T-cell (primary cell): Measurements from ENCODE around the gene KCNH2. TPM values are rescaled to one million over a fixed set of nuclear protein-coding genes. Genes with fewer than 3 reads are reported as not detected.

Experiments used
- ATAC-seq, 4 experiments: fragments of 200-7000 bp in 3 of 4; fragments of 150-1000 bp in 1 of 4; cut with Tn5 transposase; replicated peaks in 1 of 4; 1 replicate in 3 of 4; 2 replicates in 1 of 4; pipeline ENCODE4 v1.10.0; 2021; ENCODE audit warnings: moderate library complexity in 3 of 4, mild to moderate bottlenecking in 2 of 4, moderate number of reproducible peaks in 1 of 4
- CTCF ChIA-PET, 2 donors: fragments of 300-600 bp; sonication (Branson Sonifier 250); formaldehyde crosslinking; loops; one replicate each; lab custom pipeline; 2022; ENCODE audit warnings: antibody characterized with exemption in 2 of 2; lab: Charles Lee
- POLR2A ChIA-PET, 2 donors: fragments of 300-600 bp; sonication (Branson Sonifier 250); formaldehyde crosslinking; loops; one replicate each; lab custom pipeline; 2022; ENCODE audit warnings: antibody characterized with exemption in 2 of 2; lab: Charles Lee
- DNase-seq, 35 experiments: peaks; one replicate each; pipeline versions ENCODE4 v3.0.0 to v3.0.0-alpha.2; 2013 to 2023
- H3K27ac ChIP-seq: one replicate; pipeline ENCODE4 v1.5.1; 2013; ENCODE audit warnings: low read length
- H3K27me3 ChIP-seq, 2 experiments: replicated peaks in 1 of 2; 1 replicate in 1 of 2; 2 replicates in 1 of 2; pipeline versions ENCODE4 v1.6.1 to v1.7.0; 2013; ENCODE audit warnings: low read length in 1 of 2, mixed read lengths in 1 of 2; ENCODE audit not compliant: control insufficient read depth in 2 of 2, insufficient read depth in 2 of 2; ENCODE audit errors: extremely low read depth in 1 of 2
- H3K36me3 ChIP-seq, 2 donors: 1 replicate in 1 of 2; 2 replicates in 1 of 2; pipeline versions ENCODE4 v1.6.1 to v1.7.0; 2013; ENCODE audit warnings: low read length in 1 of 2; ENCODE audit not compliant: control insufficient read depth in 2 of 2, insufficient read depth in 1 of 2; ENCODE audit errors: extremely low read depth in 1 of 2
- H3K4me1 ChIP-seq, 2 experiments: 1 replicate in 1 of 2; 2 replicates in 1 of 2; pipeline versions ENCODE4 v1.6.1 to v1.7.0; 2013; ENCODE audit warnings: low read length in 2 of 2, mixed read lengths in 1 of 2; ENCODE audit not compliant: insufficient read depth in 2 of 2, control insufficient read depth in 1 of 2; ENCODE audit errors: extremely low read depth in 1 of 2
- H3K4me3 ChIP-seq, 2 donors: 1 replicate in 1 of 2; 2 replicates in 1 of 2; pipeline versions ENCODE4 v1.5.1 to v1.7.0; 2013; ENCODE audit warnings: mild to moderate bottlenecking in 2 of 2, low read length in 1 of 2, moderate library complexity in 1 of 2; ENCODE audit not compliant: control insufficient read depth in 1 of 2; ENCODE audit errors: extremely low read depth in 1 of 2
- H3K9me3 ChIP-seq: 2 replicates; pipeline ENCODE4 v1.7.0; 2013
- H3K27ac Mint-ChIP-seq, 2 donors: one replicate each; pipeline ENCODE4 v1.8.0; 2020 to 2021; ENCODE audit warnings: mild to moderate bottlenecking in 2 of 2, mixed read lengths in 2 of 2
- H3K27me3 Mint-ChIP-seq, 2 donors: one replicate each; pipeline ENCODE4 v1.8.0; 2021 to 2022; ENCODE audit warnings: mixed read lengths in 2 of 2
- H3K36me3 Mint-ChIP-seq: one replicate; pipeline ENCODE4 v1.8.0; 2021; ENCODE audit warnings: mixed read lengths
- H3K4me1 Mint-ChIP-seq, 3 donors: one replicate each; pipeline ENCODE4 v1.8.0; 2020 to 2022; ENCODE audit warnings: mixed read lengths in 3 of 3, mild to moderate bottlenecking in 1 of 3
- H3K4me3 Mint-ChIP-seq, 3 donors: one replicate each; pipeline ENCODE4 v1.8.0; 2020 to 2022; ENCODE audit warnings: mild to moderate bottlenecking in 3 of 3, mixed read lengths in 3 of 3, moderate library complexity in 3 of 3
- H3K9me3 Mint-ChIP-seq, 3 donors: one replicate each; pipeline ENCODE4 v1.8.0; 2020 to 2022; ENCODE audit warnings: mixed read lengths in 3 of 3
- WGBS: methylation state at CpG from one replicate; pipeline ENCODE4 v1.1.5; 2013; ENCODE audit warnings: missing lambda C conversion rate; ENCODE audit not compliant: insufficient coverage; 5-methylcytosine and 5-hydroxymethylcytosine counted together
- total RNA-seq, 35 experiments: library from RNA in 6 of 35; stranded (reverse) in 6 of 35; fragments of 120-200 nt in 1 of 35; gene quantifications; one replicate each; pipeline versions ENCODE4 v1.2.1 to v1.2.4 and lab custom pipeline; 2013 to 2026

The KCNH2 gene
- total RNA-seq, 5 donors from 2014 or later (not counting 1 experiment from before 2014, with no cell fraction given) = 2.9 to 4.6 (median 3.0) TPM

DNA sequence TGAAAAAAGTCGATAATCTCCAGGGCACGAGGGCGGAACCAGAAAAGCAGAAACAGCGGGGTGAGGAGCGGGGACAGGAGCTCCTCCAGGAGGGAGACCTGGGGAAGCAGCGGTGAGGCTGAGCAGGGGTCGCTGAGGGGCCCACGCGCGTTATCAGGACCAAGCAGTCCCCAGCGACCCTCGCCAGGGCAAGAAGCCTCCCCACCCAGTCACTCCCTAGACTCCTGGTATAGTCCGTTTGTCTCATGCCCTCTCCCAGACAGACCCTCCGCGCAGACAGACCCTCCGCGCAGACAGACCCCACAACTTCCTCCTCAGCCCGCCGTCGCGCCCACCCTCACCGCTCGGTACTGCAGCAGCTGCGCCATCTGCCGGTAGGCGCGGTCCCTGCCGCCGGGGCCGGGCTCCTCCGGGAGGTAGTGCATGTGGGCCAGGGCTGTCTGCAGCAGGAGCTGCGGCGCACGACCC, 39.9 kb upstream of the KCNH2 start:
- H3K27ac Mint-ChIP-seq = peak overlapping the region; percentile 63 to 98

DNA sequence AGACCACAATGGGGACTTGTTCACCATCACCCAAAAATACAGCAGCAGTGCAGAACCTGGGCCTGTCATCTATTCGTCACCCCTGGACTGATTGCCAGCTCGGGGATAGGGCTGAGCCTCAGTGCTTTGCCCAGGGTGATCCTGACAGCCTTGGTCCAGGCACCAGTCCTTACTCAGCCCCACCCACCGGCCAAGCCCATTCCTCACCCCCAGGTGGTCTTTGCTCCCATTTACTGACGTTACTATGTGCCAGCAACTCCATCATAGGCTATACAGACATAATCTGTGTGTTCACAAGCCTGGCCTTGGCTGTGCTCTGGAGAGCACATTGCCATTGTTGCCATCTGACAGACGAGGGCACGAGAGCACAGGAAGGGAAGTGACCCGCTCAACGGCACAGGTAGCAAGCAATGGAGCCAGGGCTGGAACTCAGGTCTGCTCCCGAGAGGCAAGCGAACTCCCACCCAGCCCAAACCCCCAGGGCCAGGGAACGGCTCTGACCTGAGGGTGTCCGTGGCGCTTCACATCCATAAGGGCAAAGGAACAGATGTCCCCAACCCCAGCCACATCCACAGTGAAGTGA, 39.3 kb upstream of the KCNH2 start:
- peaks cover 59 to 67% (median 66%) of the 10 kb centered on the region in 3 donors for H3K4me1 Mint-ChIP-seq
- DNase-seq = peak in 1 of 35 experiments; percentile 37
- Histone ChIP-seq H3K4me3 (peak overlapping the region; percentile 49 to 53), H3K4me1 (peaks cover 29 to 71% of the 10 kb centered on the region in 2 experiments), H3K9me3 (no peaks in the 10 kb centered on the region), H3K27me3 (peaks cover 5 to 40% of the 10 kb centered on the region in 2 experiments), H3K36me3 (no peaks in the 10 kb centered on the region), H3K27ac (peak overlapping the region; percentile 41)
- H3K27me3 Mint-ChIP-seq = peaks cover 0 to 15% of the 10 kb centered on the region in 2 donors
- peak overlapping the region; percentile 77 to 84 (median 83) for H3K4me3 Mint-ChIP-seq
- ChIA-PET CTCF (interaction anchor here (0.7 to 3.8 kb wide), 9 partner anchors 8 to 471 kb away, joined by 3 to 19 read pairs (median 3); partner anchors contain the start of gene ABCB8 (in 2 of the 2)), POLR2A (no interaction called here)
- 62% methylated on average over 8 of the region's 13 CpGs for WGBS
- H3K9me3 Mint-ChIP-seq = no peaks in the 10 kb centered on the region
- H3K36me3 Mint-ChIP-seq = peaks cover 7% of the 10 kb centered on the region
- ATAC-seq = no peak
- H3K27ac Mint-ChIP-seq = peak overlapping the region; percentile 63 to 98

More for the DNA sequence above, 39.9 kb upstream of the KCNH2 start:
- ChIA-PET POLR2A (interaction anchor here in 1 of 2 donors (0.9 to 1.0 kb wide), 2 partner anchors 10 kb away, joined by 3 read pairs; partner anchors contain the start of gene ABCB8), CTCF (interaction anchor here (0.7 to 3.8 kb wide), 14 partner anchors 9 to 471 kb away, joined by 3 to 19 read pairs (median 3); partner anchors contain the start of genes ABCB8 (in 2 of the 2) and FASTK (in 1 of the 2))
- Mint-ChIP-seq H3K4me3 (peak overlapping the region; percentile 77 to 84 (median 83)), H3K9me3 (no peaks in the 10 kb centered on the region), H3K4me1 (peaks cover 54 to 62% (median 61%) of the 10 kb centered on the region in 3 donors), H3K27me3 (peaks cover 0 to 15% of the 10 kb centered on the region in 2 donors), H3K36me3 (peaks cover 5% of the 10 kb centered on the region)
- Histone ChIP-seq H3K4me1 (peaks cover 25 to 65% of the 10 kb centered on the region in 2 experiments), H3K27me3 (peaks cover 5 to 42% of the 10 kb centered on the region in 2 experiments), H3K27ac (peak overlapping the region; percentile 41), H3K4me3 (peak overlapping the region; percentile 49 to 53), H3K36me3 (no peaks in the 10 kb centered on the region), H3K9me3 (no peaks in the 10 kb centered on the region)
- ATAC-seq (peak; percentile 56 to 76 (median 64)), DNase-seq (peak; percentile 43 to 87 (median 72))
- 9% methylated on average over 22 of the region's 34 CpGs for WGBS

DNA sequence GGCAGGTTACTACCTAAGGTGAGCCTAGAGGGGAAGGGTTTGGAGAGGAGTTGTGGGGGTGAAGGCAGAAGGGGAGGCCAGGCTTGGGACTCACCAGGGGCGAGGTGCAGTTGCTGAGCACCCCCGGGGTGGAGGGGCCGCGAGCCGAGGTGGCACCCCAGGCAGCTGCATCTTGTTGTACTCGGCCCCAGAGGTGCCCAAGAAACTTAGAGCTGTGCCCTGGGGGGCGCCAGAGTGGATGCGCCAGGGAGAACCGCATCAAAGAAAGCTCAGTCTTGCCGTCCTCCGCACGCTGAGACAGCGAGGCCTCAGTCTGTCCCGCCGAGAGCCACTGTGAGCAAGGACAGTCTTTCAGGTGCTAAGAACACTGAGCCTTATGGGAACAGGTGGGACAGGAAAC, 38.8 kb upstream of the KCNH2 start:
- peak overlapping the region; percentile 66 to 98 for H3K27ac Mint-ChIP-seq
- no peaks in the 10 kb centered on the region for H3K9me3 ChIP-seq
- H3K4me3 ChIP-seq = no peak overlapping the region
- ChIA-PET CTCF (interaction anchor here in 1 of 2 donors (1.0 to 3.8 kb wide), 2 partner anchors 9 to 11 kb away, joined by 4 to 19 read pairs; partner anchors contain the start of gene ABCB8), POLR2A (no interaction called here)
- H3K27me3 ChIP-seq = peaks cover 5 to 40% of the 10 kb centered on the region in 2 experiments
- H3K9me3 Mint-ChIP-seq = no peaks in the 10 kb centered on the region
- WGBS = 81% methylated on average over 15 of the region's 15 CpGs
- no peak overlapping the region for H3K27ac ChIP-seq
- peaks cover 32 to 75% of the 10 kb centered on the region in 2 experiments for H3K4me1 ChIP-seq
- DNase-seq = peak in 1 of 35 experiments; percentile 38
- no peaks in the 10 kb centered on the region for H3K36me3 ChIP-seq
- H3K4me3 Mint-ChIP-seq = peak overlapping the region in 2 of 3 donors; percentile 83 to 84
- peaks cover 0 to 16% of the 10 kb centered on the region in 2 donors for H3K27me3 Mint-ChIP-seq
- H3K36me3 Mint-ChIP-seq = peaks cover 10% of the 10 kb centered on the region
- peaks cover 64 to 72% (median 71%) of the 10 kb centered on the region in 3 donors for H3K4me1 Mint-ChIP-seq
- no peak for ATAC-seq

DNA sequence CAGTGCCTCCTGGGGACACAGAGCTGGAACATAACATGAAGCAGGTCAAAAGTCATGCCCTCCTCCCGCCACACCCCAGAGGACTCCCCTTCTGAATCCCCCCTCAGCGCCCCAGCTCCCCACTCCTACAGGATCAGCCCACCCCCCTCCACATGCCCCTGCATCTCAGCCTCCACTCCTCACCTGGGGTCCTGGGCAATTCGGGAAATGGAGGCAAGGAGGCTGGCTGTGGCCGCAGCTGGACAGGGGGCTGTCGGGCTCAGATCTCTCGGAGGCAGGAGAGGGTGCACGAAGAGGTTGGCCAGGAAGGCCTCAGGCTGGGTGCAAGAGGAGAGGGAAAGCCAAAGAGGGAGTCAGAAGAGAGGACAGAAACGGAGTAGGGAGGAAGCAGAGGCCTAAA, 38.4 kb upstream of the KCNH2 start:
- H3K4me3 Mint-ChIP-seq = peak overlapping the region in 1 of 3 donors; percentile 84

DNA sequence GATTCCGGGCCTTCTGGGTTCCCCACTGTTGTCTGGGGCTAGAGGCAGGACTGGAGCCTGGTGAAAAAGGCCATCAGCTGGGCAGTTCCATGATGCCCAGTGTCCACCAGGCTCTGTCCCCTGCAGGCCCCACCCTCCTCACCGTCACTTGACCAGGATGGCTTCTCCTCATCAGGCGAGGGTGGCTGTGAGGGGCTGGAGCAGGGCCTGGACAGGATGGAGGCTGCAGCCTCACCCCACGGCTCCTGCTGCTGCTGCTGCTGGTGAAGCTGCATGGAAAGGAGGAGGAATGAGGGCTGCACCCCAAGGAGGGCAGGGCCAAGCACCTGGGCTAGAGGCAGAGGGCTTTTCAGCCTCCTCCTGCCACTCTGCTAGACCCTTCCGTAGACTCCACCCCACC, 37.8 kb upstream of the KCNH2 start:
- POLR2A ChIA-PET = no interaction called here
- peaks cover 5 to 34% of the 10 kb centered on the region in 2 experiments for H3K27me3 ChIP-seq
- DNase-seq (no peak), ATAC-seq (no peak)
- H3K36me3 ChIP-seq = no peaks in the 10 kb centered on the region
- 89% methylated on average over 2 of the region's 5 CpGs for WGBS
- H3K4me1 ChIP-seq = peaks cover 33 to 84% of the 10 kb centered on the region in 2 experiments
- no peaks in the 10 kb centered on the region for H3K9me3 ChIP-seq
- Mint-ChIP-seq H3K4me3 (peak overlapping the region in 1 of 3 donors; percentile 84), H3K9me3 (no peaks in the 10 kb centered on the region), H3K27ac (peak overlapping the region; percentile 98 to 100), H3K36me3 (peaks cover 10% of the 10 kb centered on the region), H3K4me1 (peaks cover 72 to 80% (median 80%) of the 10 kb centered on the region in 3 donors), H3K27me3 (peaks cover 0 to 13% of the 10 kb centered on the region in 2 donors)
- no peak overlapping the region for H3K4me3 ChIP-seq
- peak overlapping the region; percentile 95 for H3K27ac ChIP-seq
- CTCF ChIA-PET = interaction anchor here in 1 of 2 donors (0.6 kb wide), 1 partner anchor 8 kb away, joined by 5 read pairs; the partner anchor contains the start of gene ATG9B

More for the DNA sequence above, 38.4 kb upstream of the KCNH2 start:
- peaks cover 10% of the 10 kb centered on the region for H3K36me3 Mint-ChIP-seq
- H3K9me3 ChIP-seq = no peaks in the 10 kb centered on the region
- H3K27ac ChIP-seq = no peak overlapping the region
- peaks cover 5 to 39% of the 10 kb centered on the region in 2 experiments for H3K27me3 ChIP-seq
- POLR2A ChIA-PET = no interaction called here
- peaks cover 0 to 16% of the 10 kb centered on the region in 2 donors for H3K27me3 Mint-ChIP-seq
- DNase-seq = no peak
- H3K4me3 ChIP-seq = no peak overlapping the region
- CTCF ChIA-PET = interaction anchor here in 1 of 2 donors (1.0 to 3.8 kb wide), 2 partner anchors 9 to 12 kb away, joined by 4 to 19 read pairs; partner anchors contain the start of gene ABCB8
- peaks cover 32 to 79% of the 10 kb centered on the region in 2 experiments for H3K4me1 ChIP-seq
- WGBS = 94% methylated on average over 5 of the region's 8 CpGs
- peaks cover 69 to 76% (median 76%) of the 10 kb centered on the region in 3 donors for H3K4me1 Mint-ChIP-seq
- H3K9me3 Mint-ChIP-seq = no peaks in the 10 kb centered on the region
- H3K36me3 ChIP-seq = no peaks in the 10 kb centered on the region
- peak overlapping the region; percentile 98 to 100 for H3K27ac Mint-ChIP-seq
- ATAC-seq = no peak

DNA sequence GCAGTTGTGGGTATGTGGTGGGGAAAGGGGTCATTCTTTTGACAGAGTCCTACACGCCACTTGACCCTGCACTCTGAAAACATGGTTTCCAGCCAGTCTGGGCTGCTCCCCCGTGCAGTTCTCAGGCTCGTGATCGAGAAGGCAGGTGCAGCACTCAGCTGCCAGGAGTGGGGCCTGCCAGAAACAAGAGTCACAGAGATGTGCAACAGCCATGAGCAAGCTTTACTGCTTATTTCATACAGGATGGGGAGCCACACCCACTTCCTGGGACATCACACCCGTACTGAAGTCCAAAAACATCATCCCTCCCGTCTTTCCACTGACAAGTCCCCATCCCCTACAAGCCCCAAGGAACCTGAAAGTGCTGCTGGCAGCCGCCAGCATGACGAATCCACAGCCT, 36.8 kb upstream of the KCNH2 start:
- no peaks in the 10 kb centered on the region for H3K36me3 ChIP-seq
- Mint-ChIP-seq H3K9me3 (no peaks in the 10 kb centered on the region), H3K36me3 (peaks cover 10% of the 10 kb centered on the region), H3K4me3 (peak overlapping the region; percentile 84 to 96 (median 90)), H3K27ac (peak overlapping the region; percentile 98 to 100), H3K4me1 (peaks cover 82 to 88% (median 86%) of the 10 kb centered on the region in 3 donors), H3K27me3 (peaks cover 0 to 11% of the 10 kb centered on the region in 2 donors)
- H3K9me3 ChIP-seq = no peaks in the 10 kb centered on the region
- ChIA-PET POLR2A (interaction anchor here in 1 of 2 donors (0.5 to 1.6 kb wide), 3 partner anchors 11 to 611 kb away, joined by 3 to 10 read pairs (median 7); no protein-coding TSS in a partner anchor), CTCF (interaction anchor here (0.6 to 1.3 kb wide), 3 partner anchors 13 to 26 kb away, joined by 3 to 4 read pairs (median 4); partner anchors contain the start of gene ABCB8 (in 1 of the 2))
- no peak overlapping the region for H3K4me3 ChIP-seq
- H3K27ac ChIP-seq = peak overlapping the region; percentile 95
- 40% methylated on average over 8 of the region's 8 CpGs for WGBS
- peak in 1 of 4 experiments; percentile 11 for ATAC-seq
- H3K27me3 ChIP-seq = peaks cover 0 to 26% of the 10 kb centered on the region in 2 experiments
- peaks cover 43 to 94% of the 10 kb centered on the region in 2 experiments for H3K4me1 ChIP-seq
- peak in 7 of 35 experiments; percentile 20 to 52 (median 38) for DNase-seq
